Fibroblast of gingiva (primary cell): Measurements from ENCODE around the gene MACROD2.

Experiments used
- DNase-seq: peaks from one replicate; pipeline ENCODE4 v3.0.0-alpha.2; 2011; ENCODE audit warnings: low read depth

Gene MACROD2

DNA sequence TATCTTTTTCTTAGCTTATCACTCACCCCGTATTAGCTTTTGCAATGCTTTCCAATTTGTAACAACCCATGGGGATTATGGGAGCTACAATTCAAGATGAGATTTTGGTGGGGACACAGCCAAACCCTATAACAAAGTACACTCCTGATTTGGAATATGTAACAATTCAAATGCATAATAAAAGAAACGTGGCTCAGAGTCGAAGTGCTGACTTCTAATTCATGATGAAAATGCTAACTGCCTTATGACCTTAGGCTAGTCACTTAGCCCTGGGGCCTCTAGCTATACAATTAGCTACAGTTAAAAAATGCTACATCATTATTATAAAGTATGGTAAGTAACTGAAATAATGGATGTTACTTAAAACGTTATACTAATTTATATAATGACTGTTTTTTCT, 1297.1 kb downstream of the MACROD2 start:
- DNase-seq, result no peak

DNA sequence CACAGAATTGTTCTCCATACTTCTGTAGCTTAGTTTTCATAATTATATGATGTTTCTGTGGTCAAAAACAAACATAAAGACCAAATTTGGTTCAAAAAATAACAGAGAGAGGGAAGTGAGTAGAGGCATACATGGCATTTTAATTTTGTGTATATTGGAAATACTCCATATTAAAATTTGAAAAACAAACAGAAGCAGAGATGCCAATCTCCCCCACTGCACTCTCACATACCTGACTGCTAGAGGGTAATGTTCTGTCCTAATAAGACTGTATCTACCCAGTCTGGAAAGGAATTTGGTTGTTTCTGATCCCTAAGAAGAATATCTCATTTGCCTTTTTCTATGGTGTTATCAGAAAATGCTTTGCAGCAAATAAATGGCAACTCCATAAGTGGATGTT, 1301.1 kb downstream of the MACROD2 start:
- DNase-seq, result no peak

- no peak for DNase-seq
Measured at GRCh38 chr20:15297059-15297875, 1302.0 kb downstream of the MACROD2 start.

DNA sequence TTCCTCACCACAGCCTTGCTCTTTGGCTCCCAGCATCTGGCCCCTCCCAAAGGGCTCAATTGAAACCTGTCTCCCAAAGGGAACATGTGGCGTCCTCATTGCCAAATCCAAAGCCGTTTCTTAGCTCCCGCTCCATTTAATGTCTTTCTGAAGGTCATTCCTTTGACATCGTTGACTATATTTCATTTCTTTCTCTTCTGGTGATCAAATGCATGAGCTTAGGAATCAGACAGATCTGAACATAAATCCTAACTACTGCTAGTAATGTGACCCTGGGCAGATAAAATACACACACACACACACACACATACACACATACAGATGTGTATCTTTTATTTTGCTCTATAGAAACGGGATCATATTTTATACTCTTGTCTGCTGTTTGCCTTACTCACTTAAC, 1306.8 kb downstream of the MACROD2 start:
- no peak for DNase-seq

DNA sequence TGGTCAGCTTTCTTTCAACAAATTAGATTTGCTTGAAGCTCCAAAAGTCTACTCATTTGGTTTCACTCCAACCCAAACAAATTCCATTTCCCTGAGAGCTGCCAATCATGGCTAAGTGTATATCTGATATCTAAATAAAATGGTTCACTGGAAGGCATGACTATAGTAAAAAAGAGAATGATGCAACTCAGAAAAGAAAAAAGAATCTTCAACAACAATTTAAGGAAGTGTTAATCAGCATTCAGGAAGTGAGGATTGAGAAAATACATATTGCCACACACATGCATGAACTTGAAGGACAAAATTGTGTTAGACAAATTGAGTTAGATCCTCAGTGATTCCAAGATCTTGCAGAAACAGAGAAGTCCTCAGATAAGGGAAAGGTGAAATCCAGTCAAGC, 1315.0 kb downstream of the MACROD2 start:
- peak; percentile 32 for DNase-seq

GRCh38 chr20:15316556-15316955, 1321.2 kb downstream of the MACROD2 start:
- DNase-seq, result no peak

- no peak for DNase-seq
Measured at GRCh38 chr20:15317546-15318232, 1322.4 kb downstream of the MACROD2 start.

GRCh38 chr20:15318682-15319081, 1323.4 kb downstream of the MACROD2 start:
- DNase-seq, result no peak

- no peak for DNase-seq
Measured at GRCh38 chr20:15319439-15319838, 1324.1 kb downstream of the MACROD2 start.

- DNase-seq, result no peak
Measured at GRCh38 chr20:15320941-15321340, 1325.6 kb downstream of the MACROD2 start.

DNA sequence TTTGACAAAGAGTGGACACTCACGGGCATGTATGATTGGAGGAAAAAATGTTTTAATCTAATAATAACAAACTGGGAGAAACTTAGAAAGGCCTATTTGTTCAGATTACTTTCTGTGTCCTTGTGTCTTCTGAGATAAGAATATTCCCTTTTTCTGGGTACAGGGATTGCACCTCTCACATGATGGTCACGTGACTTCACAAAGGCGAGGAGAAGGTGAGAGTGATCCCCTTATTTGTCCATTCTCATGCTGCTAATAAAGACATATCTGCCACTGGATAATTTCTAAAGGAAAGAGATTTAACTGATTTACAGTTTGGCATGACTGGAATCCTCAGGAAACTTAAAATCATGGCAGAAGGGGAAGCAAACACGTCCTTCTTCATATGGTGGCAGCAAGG, 1331.8 kb downstream of the MACROD2 start:
- no peak for DNase-seq

- DNase-seq, result no peak
Measured at GRCh38 chr20:15328084-15328483, 1332.8 kb downstream of the MACROD2 start.

DNA sequence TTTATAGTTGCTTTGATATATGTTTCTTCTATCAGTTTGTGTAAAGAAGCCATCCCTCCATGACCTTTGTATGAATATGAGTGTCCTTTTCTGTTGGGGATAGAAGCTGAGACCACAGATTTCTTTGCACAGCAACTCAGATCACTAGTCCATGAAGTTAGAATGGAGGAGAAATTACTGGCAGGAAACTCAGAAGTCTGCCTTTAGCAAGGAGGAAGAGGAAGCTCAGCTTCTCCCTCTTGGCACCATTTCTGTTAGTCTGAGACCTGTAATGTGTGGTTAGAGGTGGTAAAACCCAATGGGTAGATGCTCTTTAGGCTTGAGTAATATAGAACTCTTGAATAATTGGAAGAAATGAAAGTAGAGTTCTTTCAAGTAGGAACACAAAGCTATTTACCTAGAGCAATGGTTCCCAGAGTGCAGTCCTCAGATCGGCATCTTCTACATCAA, 1337.4 kb downstream of the MACROD2 start:
- DNase-seq, result no peak

DNA sequence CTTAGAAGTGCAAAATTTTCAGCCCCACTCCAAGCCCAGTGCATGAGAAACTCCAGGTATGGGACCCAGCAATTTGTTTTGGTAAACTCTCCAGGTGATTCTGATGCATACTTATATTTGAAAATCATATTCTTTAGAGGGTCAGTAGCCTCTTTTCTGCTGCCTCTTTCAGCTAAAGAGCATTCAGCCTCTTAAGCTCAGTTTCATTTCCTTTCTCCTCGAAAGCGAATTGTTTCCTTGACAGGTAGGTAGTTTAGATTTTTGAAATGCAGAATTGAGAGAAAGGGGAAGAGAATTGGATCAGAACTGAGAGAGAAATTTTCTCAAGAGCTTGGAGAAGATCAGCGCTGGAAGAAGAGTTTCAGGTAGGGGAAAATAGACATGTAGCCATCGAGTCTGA, 1337.9 kb downstream of the MACROD2 start:
- no peak for DNase-seq

DNA sequence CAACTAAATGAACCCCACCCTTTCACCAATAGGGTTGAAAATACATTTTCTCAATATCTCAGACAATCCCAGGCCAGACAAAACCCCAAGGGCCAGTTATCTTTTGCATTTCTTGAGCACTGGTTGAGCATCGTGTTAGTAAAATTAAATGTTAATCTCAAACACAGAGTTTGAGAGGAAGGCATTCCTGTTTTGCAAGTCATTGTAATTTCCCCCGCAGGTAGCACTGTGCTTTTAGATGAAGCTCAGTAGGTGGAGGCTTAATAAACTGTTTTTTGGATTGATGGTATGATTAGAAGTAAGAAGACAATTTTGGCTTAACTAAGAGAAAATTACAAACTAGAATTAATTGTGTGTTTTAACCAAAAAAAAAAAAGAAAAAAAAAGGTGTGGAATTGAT, 1340.7 kb downstream of the MACROD2 start:
- no peak for DNase-seq

GRCh38 chr20:15336536-15336935, 1341.2 kb downstream of the MACROD2 start:
- DNase-seq, result no peak

DNA sequence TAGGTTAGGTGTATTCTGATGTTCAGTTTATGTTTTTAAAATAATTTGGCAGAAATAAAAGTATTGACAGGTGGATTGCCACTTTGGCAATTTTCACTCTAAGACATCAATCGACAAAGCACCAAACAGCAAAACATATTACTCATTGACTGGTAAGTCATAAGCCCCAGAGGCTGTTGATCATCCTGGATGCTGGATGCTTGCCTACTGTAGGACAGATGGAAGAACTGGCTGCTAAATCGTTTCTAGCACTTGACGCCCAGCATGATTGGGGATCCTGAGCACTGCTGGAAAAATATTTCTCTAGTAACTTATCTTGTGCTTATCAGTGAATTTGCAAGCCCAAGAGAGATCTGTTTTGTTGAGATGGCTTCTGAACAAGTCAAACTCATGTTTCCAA, 1343.9 kb downstream of the MACROD2 start:
- no peak for DNase-seq

GRCh38 chr20:15342991-15343523, 1347.7 kb downstream of the MACROD2 start:
- DNase-seq, result peak; percentile 54

DNA sequence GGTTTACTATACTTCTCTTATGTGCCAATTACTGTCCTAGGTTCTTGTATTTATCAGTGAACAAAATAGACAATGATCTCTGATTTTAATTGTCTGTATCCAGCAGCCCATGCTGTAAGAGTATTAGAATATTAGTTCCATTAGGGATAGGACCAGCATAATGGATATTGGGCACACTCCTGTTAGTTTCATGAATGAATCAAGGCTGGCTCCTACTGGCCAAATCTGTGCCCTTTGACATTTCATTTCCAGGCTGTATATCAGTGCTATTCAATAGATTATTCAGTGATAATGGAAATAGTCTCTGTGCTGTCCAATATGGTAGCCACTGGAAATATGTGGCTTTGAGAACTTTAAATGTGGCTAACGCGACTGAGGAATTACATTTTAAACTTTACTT, 1350.0 kb downstream of the MACROD2 start:
- no peak for DNase-seq

- no peak for DNase-seq
Measured at GRCh38 chr20:15346657-15347280, 1351.5 kb downstream of the MACROD2 start.

DNA sequence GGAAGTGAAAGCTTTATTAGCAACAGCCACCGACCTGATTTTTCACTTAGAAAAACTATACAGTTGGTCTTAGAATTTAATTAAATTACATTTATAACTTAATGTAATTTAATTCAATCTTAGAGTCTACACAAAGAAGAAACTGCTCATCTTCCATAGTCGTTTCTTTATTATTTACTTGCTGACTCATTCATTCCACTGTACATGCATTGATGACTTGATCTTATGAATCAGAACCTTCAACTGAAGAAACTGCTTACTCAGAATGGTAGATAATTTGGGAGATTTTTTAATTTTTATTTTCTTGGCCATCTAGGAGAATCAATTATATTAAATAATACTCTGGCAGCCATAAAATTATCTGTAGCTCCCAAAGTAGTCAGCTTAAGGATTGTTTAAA, 1363.7 kb downstream of the MACROD2 start:
- peak; percentile 2 for DNase-seq

GRCh38 chr20:15362849-15363248, 1367.5 kb downstream of the MACROD2 start:
- DNase-seq, result no peak

DNA sequence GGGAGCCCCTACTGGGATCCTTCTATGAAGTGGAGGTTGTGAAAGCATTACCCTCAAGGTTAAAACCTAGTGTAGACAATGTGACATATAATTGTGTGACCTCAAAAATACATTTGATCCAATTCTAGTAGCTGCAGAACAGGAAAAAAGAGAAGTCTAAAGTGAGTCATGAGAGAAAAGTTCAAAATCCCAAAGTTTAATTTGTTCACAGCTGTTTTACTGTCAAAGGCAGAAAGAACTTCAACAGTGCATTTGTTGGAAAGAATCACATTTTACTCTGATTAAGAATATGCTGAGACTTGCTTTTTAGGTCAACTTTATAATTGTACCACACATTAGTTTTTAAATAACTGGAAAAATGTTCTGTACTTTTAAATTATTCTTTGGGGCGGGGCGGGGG, 1369.5 kb downstream of the MACROD2 start:
- no peak for DNase-seq
